HUES6 (cell line): ENCODE results near the gene MT1B.
"Not testable (repeated sequence)": the region's sequence is repeated elsewhere in the genome, so short reads cannot be mapped to it uniquely, and the experiment has no call there.

ENCODE experiments used
- H3K27ac ChIP-seq: 2 replicates; pipeline ENCODE4 v1.7.0; 2013; ENCODE audit warnings: low read depth, mild to moderate bottlenecking, low read length, inconsistent platforms
- H3K27me3 ChIP-seq: 2 replicates; pipeline ENCODE4 v1.6.1; 2013; ENCODE audit warnings: low read length; ENCODE audit not compliant: control insufficient read depth, insufficient read depth
- H3K36me3 ChIP-seq: 2 replicates; pipeline ENCODE4 v1.6.1; 2013; ENCODE audit warnings: low read length; ENCODE audit not compliant: control insufficient read depth, insufficient read depth
- H3K4me1 ChIP-seq: 2 replicates; pipeline ENCODE4 v1.6.1; 2013; ENCODE audit warnings: low read length; ENCODE audit not compliant: control insufficient read depth, insufficient read depth
- H3K4me3 ChIP-seq: 2 replicates; pipeline ENCODE4 v1.5.1; 2013; ENCODE audit warnings: low read depth, low read length
- H3K9ac ChIP-seq: one replicate; pipeline ENCODE4 v1.6.1; 2013; ENCODE audit warnings: mild to moderate bottlenecking, low read length
- H3K9me3 ChIP-seq: 2 replicates; pipeline ENCODE4 v1.6.1; 2013; ENCODE audit warnings: low read depth, low read length; ENCODE audit not compliant: control insufficient read depth, insufficient read depth

The MT1B gene

DNA sequence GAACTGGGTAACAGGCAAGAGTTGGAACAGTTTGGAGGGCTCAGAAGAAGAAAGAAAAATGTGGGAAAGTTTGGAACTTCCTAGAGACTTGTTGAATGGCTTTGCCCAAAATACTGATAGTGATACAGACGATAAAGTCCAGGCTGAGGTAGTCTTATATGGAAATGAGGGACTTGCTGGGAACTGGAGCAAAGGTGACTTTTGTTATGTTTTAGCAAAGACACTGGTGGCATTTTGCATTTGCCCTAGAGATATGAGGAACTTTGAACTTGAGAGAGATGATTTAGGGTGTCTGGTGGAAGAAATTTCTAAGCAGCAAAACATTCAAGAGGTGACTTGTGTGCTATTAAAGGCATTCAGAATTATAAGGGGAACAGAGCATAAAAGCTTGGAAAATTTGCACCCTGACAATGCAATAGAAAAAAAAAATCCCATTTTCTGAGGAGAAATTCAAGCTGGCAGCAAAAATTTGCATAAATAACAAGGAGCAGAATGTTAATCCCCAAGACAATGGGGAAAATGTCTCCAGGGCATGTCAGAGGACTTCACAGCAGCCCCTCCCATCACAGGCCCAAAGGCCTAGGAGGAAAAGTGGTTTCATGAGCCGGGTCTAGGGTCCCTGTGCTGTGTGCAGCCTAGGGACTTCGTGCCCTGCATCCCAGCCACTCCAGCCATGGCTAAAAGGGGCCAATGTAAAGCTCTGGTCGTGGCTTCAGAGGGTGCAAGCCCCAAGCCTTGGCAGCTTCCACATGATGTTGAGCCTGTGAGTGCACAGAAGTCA lies 29.8 kb upstream of the MT1B start:
- not testable (repeated sequence) for H3K9me3 ChIP-seq, H3K27ac ChIP-seq, H3K36me3 ChIP-seq, H3K4me3 ChIP-seq, H3K9ac ChIP-seq
- H3K4me1 ChIP-seq = peaks cover 41% of the 10 kb centered on the region
- peaks cover 81% of the 10 kb centered on the region for H3K27me3 ChIP-seq

DNA sequence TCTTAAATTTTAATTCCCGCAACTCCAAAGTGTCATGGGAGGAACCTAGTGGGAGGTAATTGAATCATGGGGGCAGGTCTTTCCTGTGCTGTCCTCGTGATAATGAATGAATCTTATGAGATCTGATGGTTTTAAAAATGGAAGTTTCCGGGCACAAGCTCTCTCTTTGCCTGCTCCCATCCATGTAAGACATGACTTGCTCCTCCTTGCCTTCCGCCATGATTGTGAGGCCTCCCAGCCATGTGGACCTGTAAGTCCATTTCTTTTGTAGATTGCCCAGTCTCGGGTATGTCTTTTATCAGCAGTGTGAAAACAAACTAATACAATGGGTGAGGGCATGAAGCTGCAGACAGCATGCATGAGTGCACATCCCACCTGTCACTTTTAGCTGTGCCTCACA lies 28.5 kb upstream of the MT1B start:
- H3K4me3 ChIP-seq, H3K9me3 ChIP-seq, H3K9ac ChIP-seq, H3K36me3 ChIP-seq, H3K27ac ChIP-seq: not testable (repeated sequence)
- H3K4me1 ChIP-seq = peaks cover 36% of the 10 kb centered on the region
- peaks cover 76% of the 10 kb centered on the region for H3K27me3 ChIP-seq

DNA sequence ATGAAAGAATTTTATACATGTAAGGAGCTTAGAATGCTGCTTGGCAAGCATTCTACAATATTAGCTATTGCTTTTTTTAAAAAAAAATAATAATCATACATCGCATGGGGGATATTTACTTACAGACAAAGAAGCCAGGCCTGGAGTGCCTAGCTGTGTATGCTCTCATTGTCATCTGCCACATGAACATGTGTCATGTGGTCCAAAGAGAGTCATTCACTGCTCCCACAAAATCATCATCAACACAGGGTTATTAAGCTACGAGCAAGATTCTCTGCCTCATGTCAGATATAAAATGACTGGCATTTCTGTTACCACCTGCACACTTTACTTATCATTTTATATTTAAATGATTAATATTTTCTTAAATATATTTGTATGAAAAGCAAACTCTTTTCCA lies 28.0 kb upstream of the MT1B start:
- no peaks in the 10 kb centered on the region for H3K36me3 ChIP-seq
- no peak overlapping the region for H3K27ac ChIP-seq
- peaks cover 76% of the 10 kb centered on the region for H3K27me3 ChIP-seq
- H3K4me3 ChIP-seq = no peak overlapping the region
- peaks cover 33% of the 10 kb centered on the region for H3K4me1 ChIP-seq
- H3K9ac ChIP-seq = no peak overlapping the region
- H3K9me3 ChIP-seq = peaks cover 4% of the 10 kb centered on the region; the same call in 1 of the 2 replicates

DNA sequence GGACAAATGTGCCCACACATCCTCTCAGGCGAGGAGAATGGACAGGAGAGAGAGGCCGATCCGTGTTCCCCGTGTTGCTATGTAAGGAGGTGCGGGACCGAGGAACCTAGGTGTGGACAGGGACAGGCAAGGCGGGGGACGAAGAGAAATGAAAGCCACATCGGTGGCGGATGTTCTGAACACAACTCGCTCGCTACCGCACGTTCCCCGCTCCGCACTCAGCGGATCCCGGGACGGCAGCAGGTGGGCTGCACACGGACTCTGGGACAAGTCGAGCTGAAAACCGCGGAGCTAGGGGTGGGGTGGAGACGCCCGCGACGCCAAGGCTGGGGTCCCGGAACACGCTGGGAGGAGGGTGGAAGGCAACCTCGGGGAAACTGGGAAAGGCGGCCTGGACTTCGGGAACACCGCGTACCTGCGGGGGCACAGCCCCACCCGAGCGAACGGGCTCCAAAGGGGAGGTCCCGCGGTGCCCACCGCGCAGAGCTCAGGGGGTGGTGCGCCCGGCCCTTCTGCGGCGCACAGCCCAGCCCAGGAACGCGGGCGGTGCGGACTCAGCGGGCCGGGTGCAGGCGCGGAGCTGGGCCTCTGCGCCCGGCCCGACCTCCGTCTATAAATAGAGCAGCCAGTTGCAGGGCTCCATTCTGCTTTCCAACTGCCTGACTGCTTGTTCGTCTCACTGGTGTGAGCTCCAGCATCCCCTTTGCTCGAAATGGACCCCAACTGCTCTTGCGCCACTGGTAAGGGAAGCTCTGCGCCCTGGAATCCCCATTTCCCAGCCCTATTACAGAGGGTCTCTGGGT lies 26.3 kb upstream of the MT1B start, which contains the start of gene MT1E:
Gene MT1E, plus strand, starts transcription at position 642 of the 803 bp plus-strand sequence. Its CDS starts 71 bp downstream, at position 713.
- Histone ChIP-seq H3K27ac (no peak within 1 kb of the TSS), H3K4me1 (peaks cover 33% of the 10 kb centered on the region)

DNA sequence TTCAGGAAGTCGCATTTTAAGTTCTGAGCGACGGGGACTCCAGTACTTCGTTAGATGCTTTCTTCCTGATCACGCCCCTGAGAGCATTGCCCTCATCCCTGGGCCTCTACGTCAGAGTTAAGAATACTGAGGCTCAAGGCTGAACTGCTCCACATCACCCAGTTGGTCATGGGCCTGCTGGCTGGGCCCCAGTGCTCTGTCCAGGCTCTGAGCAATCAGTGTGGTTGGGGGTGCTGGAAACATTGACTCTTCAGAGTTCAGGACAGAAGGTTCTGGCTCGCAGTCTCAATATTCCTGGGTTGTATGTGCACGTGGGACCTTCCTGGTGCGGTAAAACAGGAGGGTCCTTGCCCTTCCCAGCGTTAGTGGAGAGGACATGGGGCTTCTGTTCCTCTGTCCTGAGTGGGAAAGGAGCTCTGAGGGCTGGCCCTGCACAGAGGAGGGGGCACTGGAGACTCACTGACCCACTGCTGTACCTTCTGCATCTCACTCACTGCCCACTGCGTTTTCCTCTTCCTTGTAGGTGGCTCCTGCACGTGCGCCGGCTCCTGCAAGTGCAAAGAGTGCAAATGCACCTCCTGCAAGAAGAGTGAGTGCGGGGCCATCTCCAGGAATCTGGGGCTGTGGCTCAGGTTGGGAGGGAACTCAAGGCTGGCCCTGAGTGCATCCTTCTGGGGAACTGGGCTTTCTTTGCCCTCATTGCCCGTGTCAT lies 25.6 kb upstream of the MT1B start:
- no peak overlapping the region for H3K27ac ChIP-seq
- H3K4me3 ChIP-seq = peak overlapping the region; percentile 68
- no peaks in the 10 kb centered on the region for H3K36me3 ChIP-seq
- peak overlapping the region; percentile 41 for H3K9ac ChIP-seq
- peaks cover 4% of the 10 kb centered on the region; the same call in 1 of the 2 replicates for H3K9me3 ChIP-seq
- peaks cover 83% of the 10 kb centered on the region for H3K27me3 ChIP-seq
- H3K4me1 ChIP-seq = peaks cover 33% of the 10 kb centered on the region

More for the DNA sequence above, 26.3 kb upstream of the MT1B start, which contains the start of gene MT1E:
- H3K36me3 ChIP-seq = no peaks in the 10 kb centered on the region
- peak within 1 kb of the TSS; percentile 68 for H3K4me3 ChIP-seq
- H3K27me3 ChIP-seq = peaks cover 76% of the 10 kb centered on the region
- peak within 1 kb of the TSS; percentile 60 for H3K9ac ChIP-seq
- H3K9me3 ChIP-seq = peaks cover 4% of the 10 kb centered on the region; the same call in 1 of the 2 replicates

DNA sequence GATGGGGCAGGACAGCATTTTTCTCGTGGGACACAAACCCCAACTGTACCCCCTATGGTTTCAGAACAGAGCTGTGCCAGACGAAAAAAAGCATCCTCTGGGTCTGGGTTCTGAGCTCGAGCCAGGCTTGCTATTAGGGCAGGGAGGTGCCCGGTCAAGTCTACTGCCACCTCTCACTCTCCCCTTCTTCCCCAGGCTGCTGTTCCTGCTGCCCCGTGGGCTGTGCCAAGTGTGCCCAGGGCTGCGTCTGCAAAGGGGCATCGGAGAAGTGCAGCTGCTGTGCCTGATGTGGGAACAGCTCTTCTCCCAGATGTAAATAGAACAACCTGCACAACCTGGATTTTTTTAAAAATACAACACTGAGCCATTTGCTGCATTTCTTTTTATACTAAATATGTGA lies 25.0 kb upstream of the MT1B start:
- peaks cover 27% of the 10 kb centered on the region for H3K4me1 ChIP-seq
- peaks cover 4% of the 10 kb centered on the region; the same call in 1 of the 2 replicates for H3K9me3 ChIP-seq
- H3K27ac ChIP-seq = no peak overlapping the region
- H3K9ac ChIP-seq = no peak overlapping the region
- peaks cover 87% of the 10 kb centered on the region for H3K27me3 ChIP-seq
- no peaks in the 10 kb centered on the region for H3K36me3 ChIP-seq
- H3K4me3 ChIP-seq = peak overlapping the region; percentile 13; the same call in 1 of the 2 replicates

DNA sequence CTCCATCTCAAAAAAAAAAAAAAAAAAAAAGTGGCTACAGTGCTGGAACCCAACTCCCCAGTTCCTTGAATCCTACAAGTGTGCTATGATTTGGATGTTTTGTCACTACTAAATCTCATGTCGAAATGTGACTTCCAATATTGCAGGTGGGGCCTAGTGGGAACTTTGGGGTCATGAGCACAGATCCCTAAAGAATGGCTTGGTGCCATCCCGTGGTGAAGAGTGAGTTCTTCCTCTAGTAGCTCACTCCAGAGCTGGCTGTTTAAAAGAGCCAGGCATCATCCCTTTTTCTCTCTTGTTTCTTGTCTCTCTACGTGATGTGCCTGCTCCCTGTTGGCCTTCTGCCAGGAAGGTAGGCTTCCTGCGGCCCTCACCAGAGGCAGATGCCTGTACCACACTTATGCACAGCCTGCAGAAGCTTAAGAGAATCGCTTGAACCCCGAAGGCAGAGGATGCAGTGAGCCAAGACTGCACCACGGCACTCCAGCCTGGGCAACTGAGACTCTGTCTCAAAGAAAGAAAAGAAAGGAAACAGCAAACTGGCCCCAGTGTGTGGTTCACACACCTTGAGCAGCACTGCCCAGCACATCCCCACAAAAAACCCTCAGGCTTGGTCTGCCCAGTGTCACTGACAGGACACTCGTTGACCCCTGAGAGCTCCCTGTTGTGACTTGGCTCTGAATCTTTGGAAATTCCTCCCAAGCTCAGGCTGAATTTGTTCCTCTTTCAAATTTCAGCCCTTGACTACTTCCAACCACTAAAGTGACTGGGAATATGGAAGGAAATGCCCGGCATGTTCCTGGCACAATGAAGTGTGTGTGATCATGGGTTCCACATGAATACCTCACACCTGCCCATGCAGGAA lies 23.0 kb upstream of the MT1B start:
- Histone ChIP-seq H3K27ac (no peak overlapping the region), H3K27me3 (peaks cover 93% of the 10 kb centered on the region), H3K36me3 (no peaks in the 10 kb centered on the region)

DNA sequence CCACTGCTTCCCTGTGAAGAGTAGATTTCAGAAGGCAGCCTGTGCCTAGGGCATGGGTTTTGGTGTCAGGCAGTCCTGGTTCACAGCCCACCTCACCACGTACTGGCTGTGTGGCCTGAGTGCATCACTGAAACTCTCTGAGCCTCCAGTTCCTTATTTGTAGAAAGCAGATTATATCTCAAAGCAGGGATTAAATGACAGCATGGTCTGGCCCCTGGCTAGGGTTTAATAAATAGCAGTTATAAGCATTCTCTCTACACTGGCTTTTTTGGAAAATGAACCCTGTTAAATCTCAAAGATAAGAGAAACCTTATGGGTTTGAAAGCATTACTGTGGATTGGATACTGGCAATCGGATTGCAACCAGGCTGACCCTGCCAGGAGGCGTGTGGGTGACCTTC lies 22.2 kb upstream of the MT1B start:
- Histone ChIP-seq H3K4me1 (peaks cover 26% of the 10 kb centered on the region), H3K36me3 (no peaks in the 10 kb centered on the region), H3K9me3 (no peaks in the 10 kb centered on the region), H3K4me3 (no peak overlapping the region), H3K27ac (no peak overlapping the region), H3K9ac (no peak overlapping the region), H3K27me3 (peaks cover 95% of the 10 kb centered on the region)

More for the DNA sequence above, 23.0 kb upstream of the MT1B start:
- Histone ChIP-seq H3K9ac (no peak overlapping the region), H3K4me1 (peaks cover 26% of the 10 kb centered on the region), H3K9me3 (no peaks in the 10 kb centered on the region), H3K4me3 (no peak overlapping the region)

DNA sequence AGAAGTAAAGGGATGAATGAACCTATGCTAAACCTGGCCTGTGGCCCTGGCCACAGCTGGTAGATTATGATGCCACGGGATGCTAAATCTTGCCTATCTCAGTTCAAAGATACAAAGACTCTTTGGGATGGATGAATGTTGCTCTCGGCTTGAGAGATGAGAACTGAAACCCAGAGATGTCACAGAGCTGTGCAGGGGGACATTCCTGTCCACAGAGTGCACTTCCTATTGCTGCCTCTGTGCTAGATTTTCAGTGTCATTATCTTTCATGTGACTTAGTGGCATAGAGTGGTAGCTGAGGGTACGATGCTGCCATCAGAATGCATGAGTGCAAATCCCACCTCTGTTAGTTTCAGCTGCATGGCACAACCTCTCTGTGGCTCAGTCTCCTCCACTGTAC lies 21.6 kb upstream of the MT1B start:
- Histone ChIP-seq H3K9me3 (no peaks in the 10 kb centered on the region), H3K27ac (no peak overlapping the region), H3K27me3 (peaks cover 95% of the 10 kb centered on the region), H3K4me1 (peaks cover 23% of the 10 kb centered on the region), H3K4me3 (no peak overlapping the region), H3K9ac (no peak overlapping the region), H3K36me3 (no peaks in the 10 kb centered on the region)

DNA sequence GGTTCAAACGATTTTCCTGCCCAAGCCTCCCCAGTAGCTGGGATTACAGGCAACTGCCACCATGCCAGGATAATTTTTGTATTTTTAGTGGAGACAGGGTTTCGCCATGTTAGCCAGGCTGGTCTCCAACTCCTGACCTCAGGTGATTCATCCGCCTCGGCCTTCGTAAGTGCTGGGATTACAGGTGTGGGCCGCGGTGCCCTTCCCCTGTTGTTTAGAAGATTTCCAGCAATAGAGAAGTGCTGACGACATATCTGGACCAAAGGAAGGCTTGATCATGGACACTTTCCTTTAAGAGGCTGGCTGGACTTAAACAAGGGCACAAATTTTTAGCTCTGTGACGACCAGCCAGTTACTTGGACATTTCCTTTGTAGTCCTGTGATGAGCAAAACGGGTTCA lies 20.5 kb upstream of the MT1B start:
- H3K36me3 ChIP-seq = no peaks in the 10 kb centered on the region
- H3K9ac ChIP-seq = no peak overlapping the region
- no peaks in the 10 kb centered on the region for H3K9me3 ChIP-seq
- H3K4me1 ChIP-seq = peaks cover 25% of the 10 kb centered on the region
- H3K4me3 ChIP-seq = no peak overlapping the region
- no peak overlapping the region for H3K27ac ChIP-seq
- H3K27me3 ChIP-seq = peaks cover 95% of the 10 kb centered on the region
